Pancreas (tissue), 10 donors: ENCODE results near the gene TBCK. TPM values are rescaled to one million over a fixed set of nuclear protein-coding genes. Genes with fewer than 3 reads are reported as not detected.

Experiments
- ATAC-seq, 4 donors: fragments of 200-7000 bp; cut with Tn5 transposase; one replicate each; pipeline versions ENCODE4 v1.8.0 to v1.9.1; 2020; ENCODE audit warnings: mild to moderate bottlenecking in 4 of 4, moderate library complexity in 4 of 4
- DNase-seq, 6 donors: peaks; one replicate each; pipeline ENCODE4 v3.0.0-alpha.2; 2020
- FAIRE-seq: peaks from 2 replicates; lab custom pipeline; 2012; peaks lifted over from hg19 to GRCh38; lab: Jason Lieb, UNC
- H3K27ac ChIP-seq, 4 donors: fragments of 200-600 bp; sonication (generic); 1 replicate in 3 of 4; 2 replicates in 1 of 4; pipeline versions ENCODE4 v1.5.0 to v1.8.0; 2020
- H3K27me3 ChIP-seq, 4 donors: fragments of 200-600 bp; one replicate each; pipeline ENCODE4 v1.8.0; 2021
- H3K36me3 ChIP-seq, 3 donors: fragments of 200-600 bp; sonication (generic) in 1 of 3; one replicate each; pipeline versions ENCODE4 v1.5.0 to v1.8.0; 2020 to 2021
- H3K4me1 ChIP-seq, 3 donors: fragments of 200-600 bp; one replicate each; pipeline ENCODE4 v1.8.0; 2021
- H3K4me3 ChIP-seq, 4 donors: fragments of 200-600 bp; sonication (generic) in 2 of 4; one replicate each; pipeline versions ENCODE4 v1.5.0 to v1.8.0; 2020 to 2021
- H3K9me3 ChIP-seq, 4 donors: fragments of 200-600 bp; one replicate each; pipeline ENCODE4 v1.8.0; 2021
- CTCF ChIP-seq, 4 donors: fragments of 200-600 bp; sonication (generic) in 3 of 4; IDR thresholded peaks; one replicate each; pipeline versions ENCODE4 v1.5.0 to v1.8.0; 2021; ENCODE audit warnings: antibody characterized with exemption in 4 of 4
- WGBS, 2 donors: extraction: QIAGEN DNeasy Blood & Tissue Kit; methylation state at CpG; one replicate each; pipeline ENCODE4 v1.1.7; 2013; 5-methylcytosine and 5-hydroxymethylcytosine counted together
- intact Hi-C, 3 donors: fragments of 100-400 bp; cut with DNase I; formaldehyde crosslinking; loops; one replicate each; pipeline versions ENCODE4 v1.11.1 to v1.14.2; 2022
- polyA plus RNA-seq, 2 donors: library from polyadenylated mRNA; stranded (reverse); fragments of 200-250 nt; gene quantifications; one replicate each; pipeline ENCODE4 v1.2.3, GENCODE V29; 2013
- total RNA-seq, 6 donors: library from RNA; stranded (reverse); fragmentation: NEBNext Ultra II Directional in 4 of 6; extraction: Animal tissue kit (Norgen Biotek cat#: 25700) in 4 of 6; gene quantifications; one replicate each; pipeline versions ENCODE4 v1.2.1 to v1.2.4, GENCODE V29; 2021 to 2023
- donor health status: healthy with polysubstance abuse.
- donor health status: DM: no; HTN: no; CAD: no; lungs with moderate emphysema.
- donor health status: DM: no; HTN: no; CAD: no.
- donor health status: control.
- donor health status: control.
- donor health status: Bipolar disorder and iron deficiency.
- donor health status: DM: yes; HTN: yes; CAD: no.
- donor health status: DM: no; HTN: no; CAD: no.
- donor health status: DM: no; HTN: no; CAD: no.
- donor health status: DM: yes; HTN: yes; CAD: no.

The TBCK gene
- total and polyA plus RNA-seq, 8 donors, result 5.3 to 35.1 (median 12.5) TPM

GRCh38 chr4:106337916-106338315 is 21.9 kb upstream of the TBCK start:
- H3K27ac ChIP-seq, result no peak overlapping the region
- H3K4me1 ChIP-seq, result no peaks in the 10 kb centered on the region
- no peak overlapping the region for H3K4me3 ChIP-seq
- ATAC-seq (no peak), FAIRE-seq (no peak), DNase-seq (no peak)
- H3K36me3 ChIP-seq, result peaks cover 4 to 34% (median 10%) of the 10 kb centered on the region in 3 donors
- intact Hi-C loops, result no loop called here
- no peak for TF ChIP-seq CTCF (IDR thresholded peaks at IDR 0.05)
- no peaks in the 10 kb centered on the region for H3K27me3 ChIP-seq
- H3K9me3 ChIP-seq, result no peaks in the 10 kb centered on the region

- WGBS, 2 donors, result 95 to 96% methylated on average over 3 of the region's 3 CpGs
- Histone ChIP-seq H3K27ac (no peak overlapping the region), H3K4me1 (no peaks in the 10 kb centered on the region), H3K4me3 (no peak overlapping the region), H3K9me3 (no peaks in the 10 kb centered on the region), H3K27me3 (no peaks in the 10 kb centered on the region), H3K36me3 (peaks cover 4 to 41% (median 10%) of the 10 kb centered on the region in 3 donors)
- ATAC-seq (no peak), DNase-seq (no peak), FAIRE-seq (no peak)
- no peak for TF ChIP-seq CTCF (IDR thresholded peaks at IDR 0.05)
- intact Hi-C loops, result no loop called here
These were observed 20.6 kb upstream of the TBCK start for GRCh38 chr4:106336618-106337017.

- Histone ChIP-seq H3K36me3 (peaks cover 4 to 42% (median 10%) of the 10 kb centered on the region in 3 donors), H3K27ac (no peak overlapping the region), H3K4me1 (no peaks in the 10 kb centered on the region), H3K4me3 (no peak overlapping the region), H3K9me3 (no peaks in the 10 kb centered on the region), H3K27me3 (no peaks in the 10 kb centered on the region)
- TF ChIP-seq CTCF (IDR thresholded peaks at IDR 0.05), result no peak
- DNase-seq (no peak), ATAC-seq (no peak), FAIRE-seq (no peak)
- 91 to 93% methylated on average over 1 of the region's 1 CpG for WGBS, 2 donors
- intact Hi-C loops, result no loop called here
These were observed 18.9 kb upstream of the TBCK start for GRCh38 chr4:106334741-106335470.

GRCh38 chr4:106333186-106333585 is 17.2 kb upstream of the TBCK start:
- no peak for TF ChIP-seq CTCF (IDR thresholded peaks at IDR 0.05)
- peaks cover 4 to 40% (median 7%) of the 10 kb centered on the region in 3 donors for H3K36me3 ChIP-seq
- intact Hi-C loops, result no loop called here
- no peak for FAIRE-seq
- WGBS, 2 donors, result 59 to 66% methylated on average over 5 of the region's 5 CpGs
- H3K4me1 ChIP-seq, result no peaks in the 10 kb centered on the region
- no peak overlapping the region for H3K4me3 ChIP-seq
- ATAC-seq, result peak in 1 of 4 donors; percentile 51
- DNase-seq, result no peak
- H3K9me3 ChIP-seq, result no peaks in the 10 kb centered on the region
- no peaks in the 10 kb centered on the region for H3K27me3 ChIP-seq
- no peak overlapping the region for H3K27ac ChIP-seq

- Histone ChIP-seq H3K27me3 (no peaks in the 10 kb centered on the region), H3K9me3 (no peaks in the 10 kb centered on the region), H3K36me3 (peaks cover 4 to 24% (median 22%) of the 10 kb centered on the region in 3 donors), H3K4me3 (no peak overlapping the region), H3K27ac (no peak overlapping the region), H3K4me1 (peaks cover 0 to 5% (median 0%) of the 10 kb centered on the region in 3 donors)
- TF ChIP-seq CTCF (IDR thresholded peaks at IDR 0.05), result peak in 3 of 4 donors; percentile 33 to 43 (median 39)
- ATAC-seq, result peak; percentile 64 to 87 (median 79)
- intact Hi-C loops, result no loop called here
- FAIRE-seq, result peak; percentile 13
- WGBS, 2 donors, result 24 to 27% methylated on average over 1 of the region's 1 CpG
- DNase-seq, result no peak
These were observed 13.1 kb upstream of the TBCK start for GRCh38 chr4:106329041-106329618.
